ENCODE data around the gene TYW1B.
"Not testable (repeated sequence)": the region's sequence is repeated elsewhere in the genome, so short reads cannot be mapped to it uniquely, and the experiment has no call there.

TYW1B gene

GRCh38 chr7:72808511-72808910, 19.5 kb downstream of the TYW1B start:
- not testable (repeated sequence) for DNase-seq

GRCh38 chr7:72806851-72807250, 21.1 kb downstream of the TYW1B start:
- not testable (repeated sequence) for DNase-seq

DNA sequence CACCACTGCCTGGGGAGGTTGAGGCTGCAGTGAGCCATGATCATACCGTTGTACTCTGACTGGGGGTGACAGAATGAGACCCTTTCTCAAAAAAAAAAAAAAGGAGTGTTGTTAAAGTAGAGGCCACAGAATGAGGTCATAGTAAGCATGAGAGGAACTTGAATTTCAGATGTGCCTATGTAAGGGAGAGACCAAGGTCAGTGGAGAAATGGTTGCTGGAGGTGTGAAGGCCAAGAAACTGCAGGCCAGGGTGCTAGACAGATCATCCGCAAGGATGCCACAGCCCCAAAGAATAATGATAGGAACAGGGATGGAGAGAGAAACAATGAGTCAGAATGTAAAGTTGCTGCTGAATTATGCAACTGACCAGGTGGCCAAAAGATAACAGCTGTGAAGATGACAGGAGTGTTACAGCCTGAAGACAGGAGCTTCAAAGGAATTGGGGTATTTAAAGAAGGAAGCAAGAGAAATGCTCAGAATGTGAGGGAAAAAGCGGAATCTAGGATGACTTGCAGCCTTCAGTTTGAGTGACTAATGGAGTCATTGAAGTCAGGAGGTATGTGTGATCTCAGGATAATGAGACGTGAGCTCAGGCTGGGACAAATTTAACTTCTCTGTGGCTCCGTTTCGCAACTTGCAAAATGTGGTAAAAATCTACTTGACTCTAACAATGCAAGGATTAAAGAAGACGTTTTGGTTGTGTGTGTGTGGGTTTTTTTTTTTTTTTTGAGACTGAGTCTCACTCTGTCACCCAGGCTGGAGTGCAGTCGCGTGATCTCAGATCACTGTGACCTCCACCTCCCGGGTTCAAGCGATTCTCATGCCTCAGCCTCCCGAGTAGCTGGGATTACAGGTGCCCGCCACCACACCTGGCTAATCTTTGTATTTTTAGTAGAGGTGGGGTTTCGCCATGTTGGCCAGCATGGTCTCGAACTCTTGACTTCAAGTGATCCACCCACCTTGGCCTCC, 22.2 kb downstream of the TYW1B start:
- peak; percentile 92 to 98 for DNase-seq

GRCh38 chr7:72803778-72804177, 24.2 kb downstream of the TYW1B start:
- not testable (repeated sequence) for DNase-seq

GRCh38 chr7:72801564-72801963, 26.4 kb downstream of the TYW1B start:
- not testable (repeated sequence) for DNase-seq

DNA sequence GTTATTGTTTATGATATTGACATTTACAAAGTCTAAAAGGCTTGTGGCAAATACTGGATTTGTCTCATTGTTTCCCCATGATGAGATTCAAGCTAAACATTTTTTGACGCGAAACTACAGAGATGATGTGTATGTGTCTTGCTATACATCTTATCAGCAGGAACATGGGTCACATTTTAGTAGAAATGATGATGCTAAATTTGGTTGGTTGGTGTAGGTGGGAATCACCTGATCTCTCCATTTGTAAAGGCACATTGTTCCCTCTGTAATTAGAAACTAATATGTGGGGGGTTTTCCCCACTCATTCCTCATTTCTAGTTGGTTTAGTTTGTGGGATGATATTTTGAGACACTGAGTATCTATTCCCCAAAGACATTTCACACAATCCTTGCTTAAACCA, 32.6 kb downstream of the TYW1B start:
- DNase-seq = not testable (repeated sequence)

- DNase-seq = no peak
Observed at GRCh38 chr7:72793791-72794190, 34.2 kb downstream of the TYW1B start.

- not testable (repeated sequence) for DNase-seq
Observed at GRCh38 chr7:72790698-72791060, 37.3 kb downstream of the TYW1B start.

GRCh38 chr7:72790048-72790697, 37.8 kb downstream of the TYW1B start:
- not testable (repeated sequence) for DNase-seq

DNA sequence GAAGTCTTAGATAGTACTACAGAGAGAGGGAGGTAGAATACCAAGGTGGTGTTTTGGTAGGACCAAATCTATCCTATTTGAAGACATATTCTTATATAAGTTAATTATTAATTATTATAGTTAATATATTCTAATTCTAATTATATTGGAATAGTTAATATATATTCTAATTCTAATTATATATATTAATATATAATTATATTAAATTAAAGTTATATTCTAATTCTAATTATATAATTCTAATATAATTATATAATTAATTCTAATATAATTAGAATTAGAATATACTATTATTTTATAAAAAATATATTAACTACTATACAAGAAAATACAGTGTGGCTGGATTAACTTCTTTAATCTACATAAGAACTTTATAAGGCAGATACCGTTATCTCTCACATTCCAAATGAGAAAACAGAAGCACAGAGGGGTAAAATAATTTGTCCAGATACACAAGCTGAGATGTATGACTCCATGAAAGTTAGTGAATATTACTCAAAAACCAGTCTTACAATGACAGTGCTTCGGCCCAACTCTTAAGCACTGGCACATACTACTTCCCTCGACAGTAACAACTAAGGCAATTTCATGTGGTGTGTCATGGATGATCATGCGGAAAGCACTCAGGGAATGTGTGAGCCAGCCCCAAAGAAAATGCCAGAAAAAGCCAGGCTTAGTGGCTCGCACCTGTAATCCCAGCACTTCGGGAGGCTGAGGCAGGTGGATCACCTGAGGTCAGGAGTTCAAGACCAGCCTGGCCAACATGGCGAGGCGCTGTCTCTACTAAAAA, 42.6 kb downstream of the TYW1B start:
- no peak for DNase-seq

GRCh38 chr7:72783601-72784370, 44.2 kb downstream of the TYW1B start:
- not testable (repeated sequence) for DNase-seq

- DNase-seq = no peak
Observed at GRCh38 chr7:72781631-72782030, 46.4 kb downstream of the TYW1B start.

GRCh38 chr7:72781161-72781560, 46.8 kb downstream of the TYW1B start:
- DNase-seq = no peak

GRCh38 chr7:72780289-72780894, 47.6 kb downstream of the TYW1B start:
- DNase-seq = not testable (repeated sequence)

DNA sequence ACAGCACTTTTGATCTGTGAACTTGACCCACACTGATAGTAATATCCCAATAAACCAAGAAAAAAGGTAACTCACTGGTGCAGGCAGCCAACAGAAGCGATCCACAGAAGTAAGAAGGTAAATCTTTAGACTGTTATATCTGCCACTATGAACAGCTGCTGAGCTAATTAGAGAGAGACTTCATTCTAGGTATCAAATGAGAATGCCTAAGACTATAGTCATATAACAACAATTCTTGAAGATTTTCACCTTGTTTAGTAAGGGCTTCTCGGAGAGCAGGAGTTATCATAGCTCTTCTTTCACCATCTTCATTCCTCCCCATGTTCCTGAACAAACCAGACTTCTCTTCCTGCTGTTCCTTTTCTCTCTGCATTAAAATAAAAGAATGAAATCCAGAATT, 50.8 kb downstream of the TYW1B start:
- DNase-seq = not testable (repeated sequence)

GRCh38 chr7:72772627-72773026, 55.4 kb downstream of the TYW1B start:
- DNase-seq = not testable (repeated sequence)

DNA sequence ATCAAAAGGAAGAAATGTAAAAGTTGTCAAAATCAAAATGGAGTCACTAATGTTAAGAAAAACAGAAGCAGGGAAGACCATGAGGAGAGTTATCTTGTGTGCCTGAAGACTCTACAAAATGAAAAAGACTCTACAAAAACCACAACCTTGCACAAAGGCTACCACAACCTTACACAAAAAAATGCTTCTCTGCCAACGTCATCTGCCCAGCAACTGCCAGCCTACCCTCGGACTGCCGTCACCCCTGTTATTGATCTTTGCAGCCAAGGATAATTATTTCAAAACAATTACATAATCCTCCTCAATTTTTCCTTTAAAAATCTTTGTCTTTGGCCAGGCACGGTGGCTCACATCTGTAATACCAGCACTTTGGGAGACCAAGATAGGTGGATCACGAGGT, 61.0 kb downstream of the TYW1B start:
- not testable (repeated sequence) for DNase-seq

DNA sequence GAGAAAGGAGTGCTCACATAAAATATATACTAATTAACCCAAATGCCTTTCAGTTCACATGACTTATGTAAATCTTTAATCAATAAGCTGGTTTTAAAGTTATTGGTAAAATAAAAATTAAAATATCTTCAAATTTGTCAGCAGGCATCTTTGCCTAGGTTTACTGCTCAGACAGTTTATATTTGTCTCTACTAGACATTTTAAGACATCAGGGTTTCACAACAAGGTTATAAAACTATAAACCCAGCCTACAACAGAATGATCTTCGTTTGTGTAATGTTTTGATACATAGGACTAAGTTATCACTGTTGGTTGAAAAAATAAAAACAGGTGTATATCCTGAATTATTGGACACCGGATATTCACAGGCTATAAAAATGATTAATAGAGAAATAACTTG, 67.4 kb downstream of the TYW1B start:
- DNase-seq = no peak

GRCh38 chr7:72754312-72754711, 73.7 kb downstream of the TYW1B start:
- DNase-seq = no peak

- DNase-seq = no peak
Observed at GRCh38 chr7:72753781-72754180, 74.2 kb downstream of the TYW1B start.

DNA sequence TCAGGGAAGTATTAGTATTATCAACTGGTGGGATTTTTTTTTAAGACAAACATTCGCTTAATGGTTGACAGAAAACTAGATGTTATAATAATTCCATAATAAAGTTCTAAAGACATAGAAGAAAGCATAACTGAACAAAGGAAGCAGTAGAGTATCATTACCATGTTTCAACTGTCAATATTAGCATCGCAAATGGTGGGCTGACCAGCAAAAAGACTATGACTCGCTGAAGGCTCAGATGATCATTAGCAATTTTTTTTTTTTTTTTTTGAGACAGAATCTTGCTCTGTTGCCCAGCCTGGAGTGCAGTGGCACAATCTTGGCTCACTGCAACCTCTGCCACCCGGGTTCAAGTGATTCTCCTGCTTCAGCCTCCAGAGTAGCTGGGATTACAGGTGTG, 74.8 kb downstream of the TYW1B start:
- DNase-seq = not testable (repeated sequence)

GRCh38 chr7:72751978-72752377, 76.0 kb downstream of the TYW1B start:
- no peak for DNase-seq
